HG02623 (cell line): ENCODE data around the gene SDHB.
"Not testable (repeated sequence)": the region's sequence is repeated elsewhere in the genome, so short reads cannot be mapped to it uniquely, and the experiment has no call there.

ENCODE experiments used
- ATAC-seq: cut with Tn5 transposase; IDR thresholded peaks from one replicate; pipeline ENCODE4 v1.9.1; 2021; ENCODE audit warnings: moderate library complexity; ENCODE audit not compliant: unreplicated experiment

Gene SDHB

DNA sequence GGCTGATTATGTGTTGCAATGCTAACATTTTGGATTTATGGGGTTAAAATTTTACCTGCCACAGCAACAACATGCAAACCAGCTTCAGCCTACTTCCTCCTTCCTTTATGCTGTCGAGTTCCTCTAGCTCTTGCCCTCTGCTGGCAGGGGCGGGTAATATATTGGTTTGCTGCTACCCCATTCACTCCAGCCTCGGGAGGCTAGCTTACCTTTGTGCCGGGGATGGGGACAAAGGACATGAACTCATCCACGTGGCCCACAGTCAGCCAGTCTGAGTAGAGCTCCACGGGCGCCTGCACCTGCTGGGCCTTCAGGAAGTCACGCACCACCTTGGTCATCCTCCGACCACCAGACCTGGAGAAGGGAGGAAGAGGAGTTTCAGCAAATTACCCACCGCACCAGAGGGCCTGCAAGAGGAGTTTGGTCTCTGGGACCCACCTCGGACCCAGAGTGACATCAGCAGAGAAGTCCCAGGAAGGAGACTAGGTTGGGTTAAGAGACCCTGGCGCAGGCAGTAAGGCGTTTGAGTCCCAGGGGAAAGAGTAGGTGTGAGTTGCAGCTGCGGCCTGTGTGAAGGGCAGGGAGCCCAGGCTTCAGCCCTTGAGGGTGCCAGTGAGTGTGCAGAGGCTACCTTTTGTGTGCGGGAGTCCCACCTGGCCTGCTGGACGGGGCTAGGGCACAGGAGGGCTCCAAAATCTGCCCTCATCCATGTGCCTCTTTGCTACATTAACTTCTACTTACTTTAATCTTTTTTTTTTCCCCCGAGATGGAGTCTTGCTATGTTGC lies 21.8 kb upstream of the SDHB start:
- ATAC-seq: no peak

DNA sequence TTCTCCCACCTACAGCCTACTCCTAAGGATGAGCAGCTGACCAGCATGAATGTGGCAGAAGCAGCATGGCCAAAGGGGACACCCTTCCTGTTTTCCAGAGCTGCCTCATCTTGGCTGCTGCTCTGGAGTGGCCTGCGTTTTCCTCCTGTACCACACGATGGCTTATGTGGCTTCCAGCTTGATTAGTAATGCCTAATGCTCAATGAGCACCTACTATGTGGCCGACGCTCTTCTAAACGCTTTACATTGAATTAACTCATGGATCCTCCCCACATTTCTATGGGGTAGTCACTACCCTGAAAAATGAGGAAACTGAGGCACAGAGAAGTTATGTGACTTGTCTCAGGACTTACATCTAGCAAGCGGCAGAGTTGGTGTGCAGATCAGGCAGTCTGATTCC lies 18.0 kb upstream of the SDHB start:
- ATAC-seq: no peak

- ATAC-seq: no peak
These were observed 16.3 kb upstream of the SDHB start for GRCh38 chr1:17070163-17070525.

DNA sequence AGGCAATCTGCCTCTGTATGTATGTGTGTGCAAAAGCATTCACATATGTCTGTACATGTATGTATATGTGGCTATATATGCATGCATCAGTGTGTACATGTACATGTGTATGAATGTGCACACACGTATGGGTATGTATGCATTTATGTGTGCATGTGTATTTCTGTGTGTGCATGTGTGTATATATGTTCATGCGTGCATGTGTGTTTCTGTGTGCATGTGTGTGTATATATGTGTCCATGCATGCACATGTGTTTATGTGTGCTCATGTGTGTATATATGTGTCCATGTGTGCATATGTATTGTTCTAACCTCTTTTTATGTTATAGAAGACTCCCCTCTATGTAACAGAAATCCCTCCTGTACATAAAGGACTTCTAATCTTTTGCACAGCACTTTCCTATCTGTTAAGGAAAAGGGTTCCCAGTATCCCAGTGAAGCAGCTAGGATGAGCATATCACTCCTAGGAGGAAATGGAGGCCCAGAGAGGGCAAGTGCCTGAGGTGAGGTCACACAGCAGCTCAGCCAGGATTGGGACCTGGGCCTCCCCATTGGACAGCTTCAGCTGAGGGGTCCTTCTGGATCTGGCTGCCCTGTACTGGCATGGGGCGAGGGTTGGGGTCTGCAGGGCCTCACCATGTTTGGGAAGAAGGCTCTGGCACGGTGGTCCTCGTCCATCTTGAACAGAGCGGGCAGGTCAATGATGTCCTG lies 15.8 kb upstream of the SDHB start:
- no peak for ATAC-seq

GRCh38 chr1:17068789-17069188 lies 15.0 kb upstream of the SDHB start:
- no peak for ATAC-seq

DNA sequence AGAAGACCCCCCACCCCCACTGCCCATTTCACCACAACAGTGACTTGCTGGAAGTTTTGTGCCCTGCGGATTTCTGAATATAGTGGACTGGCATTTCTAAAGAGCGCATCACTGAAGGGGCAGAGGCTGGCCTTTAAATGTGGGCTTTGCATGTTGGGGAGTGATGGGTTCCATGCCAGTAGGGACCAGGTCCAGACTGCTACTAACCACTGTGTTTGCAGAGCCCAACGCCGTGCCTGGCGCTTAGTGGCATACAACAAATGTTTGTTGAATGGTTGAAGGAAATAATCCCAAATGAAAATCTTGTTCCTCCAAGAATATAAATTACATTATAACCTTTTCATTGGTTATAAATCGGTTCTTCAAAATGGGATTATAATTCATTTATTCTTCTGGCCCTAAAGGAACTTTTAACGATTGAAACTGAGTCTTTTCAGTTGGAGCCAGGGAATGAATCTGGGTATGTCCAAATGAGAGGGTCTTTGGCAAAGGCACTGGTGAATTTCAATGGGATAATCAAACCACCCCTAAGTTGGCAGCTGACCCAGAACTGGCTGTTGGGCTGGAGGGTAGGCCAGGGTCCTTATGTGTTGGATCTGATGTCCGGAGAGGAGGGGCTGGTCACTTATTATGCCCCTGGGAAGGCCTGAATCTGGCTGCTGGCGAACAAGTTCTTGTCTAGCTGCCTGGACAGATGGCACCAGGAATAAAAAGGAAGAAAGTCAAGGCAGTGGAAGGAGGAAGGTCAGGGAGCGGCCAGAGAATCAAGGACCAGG lies 13.8 kb upstream of the SDHB start:
- ATAC-seq: no peak

- no peak for ATAC-seq
These were observed 13.2 kb upstream of the SDHB start for GRCh38 chr1:17067069-17067426.

DNA sequence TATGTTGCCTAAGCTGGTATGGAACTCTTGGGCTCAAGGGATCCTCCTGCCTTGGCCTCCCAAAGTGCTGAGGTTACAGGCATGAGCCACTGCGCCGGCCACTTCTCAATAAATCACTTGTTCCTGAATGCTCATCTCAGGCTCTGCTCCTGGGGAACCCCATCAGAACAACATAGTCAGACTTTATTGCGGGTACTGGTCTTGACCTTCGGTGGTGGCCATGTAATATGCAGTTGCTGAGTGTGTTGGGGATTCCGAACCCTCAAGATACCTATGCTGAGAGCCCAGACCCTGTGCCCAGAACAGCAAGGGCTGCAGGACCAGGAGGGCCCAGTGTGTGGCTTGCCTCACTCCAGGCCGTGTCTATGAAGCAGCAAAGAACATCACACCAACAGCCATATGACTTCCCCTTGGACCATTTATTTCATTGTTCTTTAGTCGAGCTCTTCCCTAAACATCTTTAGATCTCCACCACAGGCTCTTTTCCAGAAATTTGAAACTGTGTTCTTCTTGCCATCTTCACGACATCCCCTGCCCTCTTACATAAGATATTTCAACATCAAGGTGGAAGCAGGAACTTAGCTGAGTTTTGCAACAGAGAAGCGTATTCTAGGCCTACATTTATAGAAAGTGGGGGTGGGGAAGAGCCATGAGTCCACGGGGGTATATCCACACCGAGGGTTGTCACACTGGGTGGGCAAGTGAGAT lies 12.7 kb upstream of the SDHB start:
- no peak for ATAC-seq

DNA sequence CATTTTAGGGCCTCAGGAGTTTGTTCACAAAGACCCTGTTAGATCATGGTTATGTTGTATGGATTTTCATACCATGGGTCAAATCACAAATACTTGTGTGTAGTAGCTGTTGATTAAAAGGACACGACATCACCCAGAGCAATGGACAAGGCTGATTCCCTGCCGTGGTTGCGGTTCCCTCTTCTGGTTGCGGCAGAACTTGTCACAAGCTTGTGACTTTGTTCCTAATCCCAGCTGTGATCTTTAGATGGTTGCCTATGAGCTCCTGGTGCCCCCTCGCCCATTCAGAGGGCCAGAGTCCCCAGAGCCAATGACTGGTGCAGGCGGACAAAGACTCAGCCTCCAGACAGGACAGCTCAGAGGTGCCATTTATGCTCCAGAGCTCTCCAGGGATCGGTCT lies 11.8 kb upstream of the SDHB start:
- ATAC-seq: no peak

GRCh38 chr1:17062751-17063150 lies 8.9 kb upstream of the SDHB start:
- ATAC-seq: not testable (repeated sequence)

DNA sequence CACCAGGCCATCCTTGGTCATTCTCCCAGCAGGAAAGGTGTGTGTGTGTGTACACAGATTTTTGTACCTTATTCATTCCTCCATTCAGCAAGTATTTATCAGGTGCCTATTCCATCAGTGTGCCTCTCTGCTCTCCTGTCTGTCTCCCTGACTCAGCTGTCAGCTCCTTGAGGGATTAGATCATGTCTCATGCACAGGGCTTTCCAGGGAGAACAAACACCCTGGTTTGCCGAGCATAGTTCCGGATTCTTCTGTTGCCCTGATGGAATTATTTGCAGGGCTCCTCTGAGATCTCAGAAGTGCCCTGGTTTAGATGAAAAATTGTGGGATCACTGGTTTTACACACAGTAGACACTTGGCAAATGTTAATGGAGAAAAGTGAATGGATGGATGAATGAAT lies 8.1 kb upstream of the SDHB start:
- no peak for ATAC-seq

DNA sequence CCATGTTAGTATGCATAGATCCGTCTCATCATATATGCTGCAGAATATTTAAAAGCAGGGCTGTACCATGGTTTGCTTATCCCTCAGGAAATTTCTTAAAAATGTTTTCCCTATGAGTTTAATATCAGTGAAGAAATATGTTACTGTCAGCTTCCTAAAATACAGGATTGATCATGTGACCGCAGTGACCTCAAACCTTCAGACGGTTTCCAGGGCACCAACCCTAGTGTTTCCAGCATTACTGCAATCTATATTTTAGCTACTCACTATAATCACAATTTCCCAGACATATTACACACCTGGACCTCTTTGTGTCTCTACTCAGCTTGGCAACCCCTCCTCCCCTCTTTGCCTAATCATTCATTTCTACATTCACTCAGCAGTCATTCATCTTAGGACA lies 7.7 kb upstream of the SDHB start:
- no peak for ATAC-seq

DNA sequence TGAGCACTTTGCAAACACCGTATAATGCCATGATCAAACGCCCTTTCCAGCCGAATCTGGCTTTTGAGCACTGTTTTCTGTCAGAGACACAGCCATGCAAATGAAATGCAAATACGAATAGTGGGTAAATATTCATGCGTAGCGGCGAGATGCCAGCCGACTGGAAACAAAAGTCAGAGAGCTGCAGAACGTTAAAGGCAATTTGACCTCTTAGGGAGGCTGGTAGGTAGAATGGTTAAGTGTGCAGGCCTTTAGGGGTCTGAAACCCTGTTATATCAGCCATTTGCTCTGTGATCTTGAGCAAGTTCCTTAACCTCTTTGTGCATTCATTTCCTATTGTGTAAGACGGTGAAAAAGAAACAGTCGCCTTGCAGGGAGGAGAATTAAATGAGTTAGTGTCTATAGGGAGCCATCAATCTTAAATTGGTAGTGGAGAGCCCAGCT lies 6.5 kb upstream of the SDHB start:
- ATAC-seq: no peak

DNA sequence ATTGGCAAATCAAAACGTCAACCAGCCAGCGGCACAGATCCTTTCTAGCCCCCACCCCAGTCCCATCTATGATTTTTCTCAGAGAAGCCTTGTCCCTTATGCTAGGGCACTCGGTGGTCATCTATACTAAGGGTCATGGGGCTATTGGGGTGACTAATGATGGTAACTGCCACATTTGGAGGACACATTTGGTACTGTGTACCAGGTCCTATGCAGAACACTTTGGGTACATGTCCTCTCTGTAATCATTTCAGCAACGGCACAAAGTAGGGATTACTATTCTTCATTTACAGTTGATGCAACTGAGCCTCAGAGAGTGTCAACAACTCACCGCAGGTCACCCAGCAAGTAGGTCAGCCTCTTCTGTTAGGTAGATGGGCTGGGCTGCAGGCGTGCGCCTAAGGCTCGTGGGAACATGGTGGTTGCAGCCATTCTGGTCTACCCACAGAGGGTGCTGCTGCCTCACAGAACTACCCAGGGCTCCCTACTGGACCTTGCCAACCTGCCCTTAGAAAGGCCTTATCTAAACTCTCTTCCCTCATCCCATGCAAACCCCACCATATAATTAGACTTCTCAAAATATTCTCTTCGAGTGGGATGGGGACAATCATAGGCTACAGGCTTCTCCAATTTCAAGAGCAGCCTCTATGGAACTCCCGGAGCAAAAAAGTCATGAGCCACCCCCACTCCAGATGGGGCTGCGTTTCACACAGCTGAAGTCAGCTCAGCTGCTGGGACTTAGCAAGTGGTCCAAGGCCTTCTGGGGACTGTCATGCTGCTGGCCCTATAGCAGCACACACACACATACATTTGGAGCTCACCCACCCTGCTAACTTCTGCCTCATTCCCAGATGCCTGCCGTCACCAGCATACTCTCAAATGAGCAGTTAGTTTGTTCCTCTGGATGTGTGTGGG lies 5.8 kb upstream of the SDHB start:
- no peak for ATAC-seq

- ATAC-seq: no peak
These were observed 2.7 kb upstream of the SDHB start for GRCh38 chr1:17056551-17056950.

DNA sequence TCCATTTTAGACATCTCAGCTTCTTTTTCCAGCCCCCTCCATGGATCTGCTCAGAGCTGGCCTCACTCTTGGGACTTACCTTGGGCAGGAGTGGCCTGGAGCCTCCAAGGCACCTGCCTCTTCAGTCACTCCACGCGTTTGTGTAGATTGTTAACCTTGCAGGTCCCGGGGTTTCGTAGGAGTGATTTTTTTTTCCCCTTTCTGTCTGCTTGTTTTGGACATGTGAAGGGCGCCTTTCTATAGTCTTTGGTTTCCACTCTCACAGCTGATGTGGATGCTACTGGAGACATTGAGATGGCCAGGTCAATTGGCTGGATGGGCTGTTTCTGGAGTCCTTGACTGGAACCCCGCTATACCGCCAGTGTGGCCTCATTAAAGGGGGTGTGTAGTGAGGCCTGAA lies 2.0 kb upstream of the SDHB start:
- no peak for ATAC-seq

- no peak for ATAC-seq
These were observed 647 bp downstream of the SDHB start for GRCh38 chr1:17053086-17053684.

DNA sequence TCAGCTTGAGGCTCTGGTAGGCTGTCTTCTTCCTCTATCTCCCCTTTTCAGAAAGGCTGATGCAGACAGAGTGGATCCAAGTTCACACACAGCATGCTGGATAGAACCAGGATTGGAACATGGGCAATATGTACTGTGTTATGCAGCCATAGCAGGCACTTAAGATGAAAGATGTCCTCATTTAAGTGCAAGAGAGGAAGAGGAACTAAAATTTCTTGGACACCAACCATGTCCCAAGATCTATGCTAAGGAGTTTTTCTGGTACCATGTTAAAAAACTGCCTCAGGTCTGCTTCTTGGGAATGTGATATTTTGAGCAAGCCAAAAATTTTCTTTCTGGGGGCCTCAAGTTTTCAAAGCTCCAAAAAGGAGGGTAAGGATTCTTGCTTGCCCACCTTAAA lies 1.2 kb downstream of the SDHB start:
- no peak for ATAC-seq

GRCh38 chr1:17052038-17052437 lies 1.8 kb downstream of the SDHB start:
- ATAC-seq: no peak

- ATAC-seq: no peak
These were observed 5.9 kb downstream of the SDHB start for GRCh38 chr1:17047924-17048323.
